Tibial nerve (tissue), 4 donors: ENCODE results near the gene ALDH1A3. TPM values are rescaled to one million over a fixed set of nuclear protein-coding genes. Genes with fewer than 3 reads are reported as not detected.
A peak's percentile ranks its signal among the peaks of the same experiment; 100 is the strongest.

Experiments used
- DNase-seq, 2 donors: peaks; one replicate each; pipeline ENCODE4 v3.0.0-alpha.2; 2019; ENCODE audit warnings: low spot score in 2 of 2
- H3K27ac ChIP-seq, 4 donors: fragments of 200-600 bp; sonication (generic) in 3 of 4; one replicate each; pipeline ENCODE4 v1.5.1; 2017 to 2019; ENCODE audit warnings: mild to moderate bottlenecking in 1 of 4
- H3K27me3 ChIP-seq, 2 donors: fragments of 200-600 bp; sonication (generic) in 1 of 2; one replicate each; pipeline versions ENCODE4 v1.5.1 to v1.6.0; 2017 to 2019
- H3K36me3 ChIP-seq, 3 donors: fragments of 200-600 bp; sonication (generic); one replicate each; pipeline ENCODE4 v1.5.1; 2018 to 2019
- H3K4me1 ChIP-seq, 4 donors: fragments of 200-600 bp; sonication (generic) in 3 of 4; one replicate each; pipeline ENCODE4 v1.5.1; 2017 to 2019
- H3K4me3 ChIP-seq, 4 donors: fragments of 200-600 bp; sonication (generic) in 3 of 4; one replicate each; pipeline ENCODE4 v1.5.1; 2017 to 2019; ENCODE audit warnings: mild to moderate bottlenecking in 1 of 4, moderate library complexity in 1 of 4
- H3K9me3 ChIP-seq, 4 donors: fragments of 200-600 bp; sonication (generic) in 3 of 4; one replicate each; pipeline ENCODE4 v1.5.1; 2017 to 2019
- CTCF ChIP-seq, 5 experiments: fragments of 200-600 bp in 3 of 5; fragments of 450-650 bp in 2 of 5; sonication (generic) in 3 of 5; IDR thresholded peaks; one replicate each; pipeline ENCODE4 v1.5.1; 2016 to 2019; ENCODE audit warnings: antibody characterized with exemption in 5 of 5, mild to moderate bottlenecking in 3 of 5, moderate library complexity in 2 of 5
- EP300 ChIP-seq, 2 donors: sonication (generic); formaldehyde crosslinking; IDR thresholded peaks; one replicate each; pipeline ENCODE4 v1.6.1; 2017; ENCODE audit warnings: antibody characterized with exemption in 2 of 2, mild to moderate bottlenecking in 1 of 2
- POLR2A ChIP-seq, 2 donors: fragments of 450-650 bp; IDR thresholded peaks; one replicate each; pipeline ENCODE4 v1.6.1; 2017; ENCODE audit warnings: antibody characterized with exemption in 2 of 2, mild to moderate bottlenecking in 2 of 2, moderate library complexity in 2 of 2
- WGBS, 2 donors: methylation state at CpG; one replicate each; pipeline ENCODE4 v1.1.5; 2018; 5-methylcytosine and 5-hydroxymethylcytosine counted together
- total RNA-seq, 4 donors: library from RNA; depleted of rRNA; stranded (reverse); fragments of >200 nt; gene quantifications; one replicate each; pipeline ENCODE4 v1.1.0, GENCODE V29; 2016

ALDH1A3 gene
- total RNA-seq, 4 donors from 2014 or later, result 30.6 to 69.6 (median 36.1) TPM

GRCh38 chr15:100909989-100910955 lies 30.6 kb downstream of the ALDH1A3 start:
- no peak overlapping the region for H3K4me3 ChIP-seq
- H3K27me3 ChIP-seq, result no peaks in the 10 kb centered on the region
- H3K4me1 ChIP-seq, result peaks cover 0 to 4% (median 0%) of the 10 kb centered on the region in 4 donors
- TF ChIP-seq EP300 (IDR thresholded peaks at IDR 0.05) (no peak), CTCF (IDR thresholded peaks at IDR 0.05) (peak in 2 of 5 experiments; percentile 9 to 13)
- H3K27ac ChIP-seq, result no peak overlapping the region
- no peaks in the 10 kb centered on the region for H3K9me3 ChIP-seq
- peaks cover 0 to 28% (median 0%) of the 10 kb centered on the region in 3 donors for H3K36me3 ChIP-seq
- WGBS, 2 donors, result 55 to 64% methylated on average over 9 to 11 of the region's 12 CpGs
- DNase-seq, result no peak

- H3K4me3 ChIP-seq, result no peak overlapping the region
- H3K36me3 ChIP-seq, result peaks cover 0 to 22% (median 0%) of the 10 kb centered on the region in 3 donors
- H3K27ac ChIP-seq, result no peak overlapping the region
- H3K9me3 ChIP-seq, result no peaks in the 10 kb centered on the region
- peaks cover 0 to 4% (median 0%) of the 10 kb centered on the region in 4 donors for H3K4me1 ChIP-seq
- TF ChIP-seq EP300 (IDR thresholded peaks at IDR 0.05), result no peak
- TF ChIP-seq CTCF (IDR thresholded peaks at IDR 0.05), result no peak
- no peak for TF ChIP-seq POLR2A (IDR thresholded peaks at IDR 0.05)
- no peaks in the 10 kb centered on the region for H3K27me3 ChIP-seq
- 79 to 80% methylated on average over 10 of the region's 10 CpGs for WGBS, 2 donors
- DNase-seq, result no peak
Observed at GRCh38 chr15:100911086-100911485, 31.5 kb downstream of the ALDH1A3 start.

- Histone ChIP-seq H3K36me3 (peaks cover 0 to 16% (median 0%) of the 10 kb centered on the region in 3 donors), H3K4me3 (no peak overlapping the region), H3K27ac (no peak overlapping the region), H3K27me3 (no peaks in the 10 kb centered on the region), H3K4me1 (peaks cover 0 to 21% (median 5%) of the 10 kb centered on the region in 4 donors), H3K9me3 (no peaks in the 10 kb centered on the region)
- TF ChIP-seq CTCF (IDR thresholded peaks at IDR 0.05) (no peak), POLR2A (IDR thresholded peaks at IDR 0.05) (no peak), EP300 (IDR thresholded peaks at IDR 0.05) (no peak)
- 68 to 75% methylated on average over 4 of the region's 4 CpGs for WGBS, 2 donors
- no peak for DNase-seq
Observed at GRCh38 chr15:100913961-100914360, 34.3 kb downstream of the ALDH1A3 start.

- TF ChIP-seq CTCF (IDR thresholded peaks at IDR 0.05) (no peak), EP300 (IDR thresholded peaks at IDR 0.05) (no peak), POLR2A (IDR thresholded peaks at IDR 0.05) (no peak)
- WGBS, 2 donors, result 60 to 67% methylated on average over 6 of the region's 6 CpGs
- H3K4me1 ChIP-seq, result peaks cover 0 to 25% (median 5%) of the 10 kb centered on the region in 4 donors
- H3K27ac ChIP-seq, result no peak overlapping the region
- peaks cover 0 to 15% (median 0%) of the 10 kb centered on the region in 3 donors for H3K36me3 ChIP-seq
- H3K9me3 ChIP-seq, result no peaks in the 10 kb centered on the region
- no peak for DNase-seq
- H3K27me3 ChIP-seq, result peaks cover 0 to 3% of the 10 kb centered on the region in 2 donors
- H3K4me3 ChIP-seq, result no peak overlapping the region
Observed at GRCh38 chr15:100914876-100915275, 35.2 kb downstream of the ALDH1A3 start.
